Liver (tissue), 9 donors: ENCODE data around the gene TCTN2. TPM values are rescaled to one million over a fixed set of nuclear protein-coding genes. Genes with fewer than 3 reads are reported as not detected.

Experiments used
- DNase-seq: peaks from one replicate; pipeline ENCODE4 v3.0.0-alpha.2; 2017; ENCODE audit warnings: low spot score
- H3K27ac ChIP-seq, 2 donors: one replicate each; pipeline ENCODE4 v1.7.0; 2013; ENCODE audit warnings: inconsistent platforms in 2 of 2, low read length in 2 of 2, control low read depth in 1 of 2, low read depth in 1 of 2, mild to moderate bottlenecking in 1 of 2
- H3K27me3 ChIP-seq, 4 donors: one replicate each; pipeline versions ENCODE4 v1.6.1 to v1.7.0; 2013; ENCODE audit warnings: low read length in 3 of 4, inconsistent platforms in 1 of 4, mild to moderate bottlenecking in 1 of 4, moderate library complexity in 1 of 4; ENCODE audit not compliant: control insufficient read depth in 4 of 4, insufficient read depth in 4 of 4
- H3K36me3 ChIP-seq, 4 donors: one replicate each; pipeline versions ENCODE4 v1.6.1 to v1.7.0; 2013; ENCODE audit warnings: low read length in 3 of 4, mild to moderate bottlenecking in 3 of 4, low read depth in 1 of 4, moderate library complexity in 1 of 4; ENCODE audit not compliant: control insufficient read depth in 4 of 4, insufficient read depth in 3 of 4
- H3K4me1 ChIP-seq, 4 donors: one replicate each; pipeline versions ENCODE4 v1.6.1 to v1.7.0; 2013; ENCODE audit warnings: low read length in 3 of 4, mild to moderate bottlenecking in 3 of 4, moderate library complexity in 1 of 4; ENCODE audit not compliant: control insufficient read depth in 4 of 4, insufficient read depth in 4 of 4
- H3K4me3 ChIP-seq, 3 donors: one replicate each; pipeline versions ENCODE4 v1.6.1 to v1.7.0; 2013; ENCODE audit warnings: low read length in 3 of 3, control low read depth in 1 of 3, low read depth in 1 of 3, mild to moderate bottlenecking in 1 of 3
- H3K9ac ChIP-seq, 2 donors: one replicate each; pipeline ENCODE4 v1.7.0; 2013; ENCODE audit warnings: low read length in 2 of 2, mild to moderate bottlenecking in 2 of 2, moderate library complexity in 2 of 2, control low read depth in 1 of 2, low read depth in 1 of 2
- H3K9me3 ChIP-seq, 4 donors: one replicate each; pipeline versions ENCODE4 v1.6.1 to v1.7.0; 2013; ENCODE audit warnings: low read length in 3 of 4; ENCODE audit not compliant: control insufficient read depth in 4 of 4
- EGR1 ChIP-seq, 2 donors: IDR thresholded peaks; 2 replicates each; pipeline ENCODE4 v1.6.1; 2016 to 2018; ENCODE audit warnings: antibody characterized with exemption in 2 of 2, low read depth in 2 of 2
- FOXA1 ChIP-seq: IDR thresholded peaks from 2 replicates; pipeline ENCODE4 v1.6.1; 2016; ENCODE audit warnings: antibody characterized with exemption
- FOXA2 ChIP-seq: IDR thresholded peaks from 2 replicates; pipeline ENCODE4 v1.6.1; 2016; ENCODE audit warnings: antibody characterized with exemption
- GABPA ChIP-seq, 2 donors: IDR thresholded peaks in 1 of 2; conservative IDR thresholded peaks in 1 of 2; 2 replicates each; pipeline ENCODE4 v1.6.1; 2016; ENCODE audit warnings: antibody characterized with exemption in 2 of 2, mild to moderate bottlenecking in 1 of 2, moderate library complexity in 1 of 2
- HNF4A ChIP-seq, 2 donors: conservative IDR thresholded peaks; 2 replicates each; pipeline ENCODE4 v1.6.1; 2016; ENCODE audit warnings: antibody characterized with exemption in 2 of 2, mild to moderate bottlenecking in 2 of 2
- HNF4G ChIP-seq: IDR thresholded peaks from 2 replicates; pipeline ENCODE4 v1.6.1; 2016; ENCODE audit warnings: antibody characterized with exemption
- JUND ChIP-seq, 2 donors: IDR thresholded peaks; 2 replicates each; pipeline ENCODE4 v1.6.1; 2016; ENCODE audit warnings: antibody characterized with exemption in 2 of 2
- NR2F2 ChIP-seq: IDR thresholded peaks from 2 replicates; pipeline ENCODE4 v1.6.1; 2016; ENCODE audit warnings: antibody characterized with exemption
- RAD21 ChIP-seq, 2 donors: IDR thresholded peaks; 2 replicates each; pipeline ENCODE4 v1.6.1; 2016; ENCODE audit warnings: antibody characterized with exemption in 2 of 2, mild to moderate bottlenecking in 2 of 2
- RXRA ChIP-seq, 2 donors: IDR thresholded peaks; 2 replicates each; pipeline ENCODE4 v1.6.1; 2017 to 2018; ENCODE audit warnings: antibody characterized with exemption in 2 of 2, mild to moderate bottlenecking in 1 of 2
- SP1 ChIP-seq: IDR thresholded peaks from 2 replicates; pipeline ENCODE4 v1.6.1; 2018; ENCODE audit warnings: antibody characterized with exemption, mild to moderate bottlenecking
- WGBS: extraction: QIAGEN DNeasy Blood & Tissue Kit; methylation state at CpG from one replicate; pipeline ENCODE4 v1.1.7; 2013; 5-methylcytosine and 5-hydroxymethylcytosine counted together
- polyA plus RNA-seq, 2 donors: library from polyadenylated mRNA; stranded (reverse) in 1 of 2; unstranded in 1 of 2; fragments of 200-250 nt in 1 of 2; fragments of >200 nt in 1 of 2; fragmentation: Nextera tagmentation in 1 of 2; extraction: Ambion mirVana in 1 of 2; gene quantifications; one replicate each; pipeline versions ENCODE4 v1.2.1 to v1.2.3, GENCODE V29; 2013 to 2015
- total RNA-seq, 2 donors: library from RNA; depleted of rRNA; stranded (reverse); fragments of >200 nt; gene quantifications; one replicate each; pipeline ENCODE4 v1.2.3, GENCODE V29; 2014
- TF ChIP-seq, protein P1 (sequence below): fragments of 150-350 bp; IDR thresholded peaks from 2 replicates; pipeline ENCODE4 v1.5.1; 2017; ENCODE audit warnings: improper control_type of control experiment, low read depth, low read length; ENCODE audit not compliant: missing input control
- TF ChIP-seq, protein P2 (sequence below): IDR thresholded peaks from 2 replicates; pipeline ENCODE4 v1.6.1; 2016; ENCODE audit warnings: antibody characterized with exemption, mild to moderate bottlenecking
- TF ChIP-seq, protein P3 (sequence below): IDR thresholded peaks from 2 replicates; pipeline ENCODE4 v1.6.1; 2016; ENCODE audit warnings: antibody characterized with exemption
- donor health status: healthy.
- donor health status: healthy.
- donor health status: healthy.
- donor health status: healthy.
- donor health status: healthy.

The TCTN2 gene
- total and polyA plus RNA-seq, 4 donors, result 0.38 to 1.9 (median 1.2) TPM

DNA sequence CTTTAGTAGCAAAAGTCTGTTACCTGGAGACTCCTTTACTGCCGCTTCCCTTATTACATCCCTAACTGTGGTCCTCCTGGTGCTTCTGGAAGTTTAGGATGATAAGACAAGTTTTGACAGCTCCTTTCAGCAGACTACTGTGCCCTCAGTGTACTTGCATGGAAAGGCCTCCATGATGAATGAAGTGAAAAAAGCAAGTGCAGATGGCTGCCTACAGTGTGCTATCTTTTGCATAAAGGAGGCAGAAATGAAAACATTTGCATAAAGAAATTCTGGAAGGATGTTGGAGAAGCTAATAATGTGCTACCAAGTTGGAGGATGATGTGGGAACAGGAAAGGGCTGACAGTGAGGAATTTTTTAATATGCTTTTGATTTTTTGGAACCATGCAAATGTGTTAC lies 4.5 kb downstream of the TCTN2 start:
- Histone ChIP-seq H3K4me3 (no peak overlapping the region), H3K27ac (no peak overlapping the region), H3K27me3 (no peaks in the 10 kb centered on the region), H3K9ac (no peak overlapping the region), H3K4me1 (peaks cover 2 to 15% (median 10%) of the 10 kb centered on the region in 4 donors), H3K36me3 (peaks cover 0 to 2% (median 0%) of the 10 kb centered on the region in 4 donors), H3K9me3 (no peaks in the 10 kb centered on the region)
- TF ChIP-seq FOXA2, result no peak
- no peak for TF ChIP-seq NR2F2
- no peak for TF ChIP-seq HNF4G
- no peak for TF ChIP-seq SP1
- DNase-seq, result no peak
- 97% methylated on average over 1 of the region's 1 CpG for WGBS

DNA sequence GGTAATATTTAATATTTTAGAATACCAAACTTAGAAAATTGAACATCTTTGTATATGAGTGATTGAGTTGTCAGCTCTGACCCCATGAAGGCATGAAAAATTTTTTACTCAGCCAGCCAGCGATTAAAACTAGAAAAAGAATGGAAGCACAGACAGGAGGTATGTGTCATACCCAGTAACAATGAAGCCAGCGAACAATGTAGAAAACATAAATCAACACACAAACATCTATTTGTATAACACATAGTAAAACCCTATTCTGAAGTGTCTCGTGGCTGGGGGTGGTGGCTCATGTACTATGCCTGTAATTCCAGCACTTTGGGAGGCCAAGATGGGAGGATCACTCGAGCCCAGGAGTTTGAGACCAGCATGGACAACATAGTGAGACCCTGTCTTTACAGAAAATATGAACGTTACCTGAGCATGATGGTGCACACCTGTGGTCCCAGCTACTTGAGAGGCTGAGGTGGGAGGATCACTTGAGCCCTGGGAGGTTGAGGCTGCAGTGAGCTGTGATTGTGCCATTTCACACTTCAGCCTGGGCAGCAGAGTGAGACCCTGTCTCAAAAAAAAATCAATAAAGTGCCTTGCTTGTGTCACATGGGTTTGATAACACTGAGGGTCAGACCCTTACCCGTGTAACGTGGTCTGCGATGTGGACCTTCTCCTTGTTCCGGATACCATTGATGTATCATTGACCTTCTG lies 5.9 kb downstream of the TCTN2 start:
- DNase-seq, result no peak
- Histone ChIP-seq H3K4me1 (peaks cover 0 to 2% (median under 1%) of the 10 kb centered on the region in 4 donors), H3K27ac (no peak overlapping the region), H3K9ac (no peak overlapping the region), H3K36me3 (peaks cover 0 to 2% (median 0%) of the 10 kb centered on the region in 4 donors), H3K9me3 (no peaks in the 10 kb centered on the region), H3K27me3 (no peaks in the 10 kb centered on the region), H3K4me3 (no peak overlapping the region)
- 93% methylated on average over 9 of the region's 9 CpGs for WGBS
- no peak for TF ChIP-seq HNF4A (conservative IDR thresholded peaks at IDR 0.05)
- no peak for TF ChIP-seq GABPA (IDR thresholded peaks at IDR 0.05 in 1 of 2, conservative IDR thresholded peaks at IDR 0.05 in 1 of 2)
- TF ChIP-seq EGR1 (IDR thresholded peaks at IDR 0.05; ENCODE audit: low read depth in 2 of 2), result no peak
- TF ChIP-seq, protein P1, sequence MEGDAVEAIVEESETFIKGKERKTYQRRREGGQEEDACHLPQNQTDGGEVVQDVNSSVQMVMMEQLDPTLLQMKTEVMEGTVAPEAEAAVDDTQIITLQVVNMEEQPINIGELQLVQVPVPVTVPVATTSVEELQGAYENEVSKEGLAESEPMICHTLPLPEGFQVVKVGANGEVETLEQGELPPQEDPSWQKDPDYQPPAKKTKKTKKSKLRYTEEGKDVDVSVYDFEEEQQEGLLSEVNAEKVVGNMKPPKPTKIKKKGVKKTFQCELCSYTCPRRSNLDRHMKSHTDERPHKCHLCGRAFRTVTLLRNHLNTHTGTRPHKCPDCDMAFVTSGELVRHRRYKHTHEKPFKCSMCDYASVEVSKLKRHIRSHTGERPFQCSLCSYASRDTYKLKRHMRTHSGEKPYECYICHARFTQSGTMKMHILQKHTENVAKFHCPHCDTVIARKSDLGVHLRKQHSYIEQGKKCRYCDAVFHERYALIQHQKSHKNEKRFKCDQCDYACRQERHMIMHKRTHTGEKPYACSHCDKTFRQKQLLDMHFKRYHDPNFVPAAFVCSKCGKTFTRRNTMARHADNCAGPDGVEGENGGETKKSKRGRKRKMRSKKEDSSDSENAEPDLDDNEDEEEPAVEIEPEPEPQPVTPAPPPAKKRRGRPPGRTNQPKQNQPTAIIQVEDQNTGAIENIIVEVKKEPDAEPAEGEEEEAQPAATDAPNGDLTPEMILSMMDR, result no peak
- TF ChIP-seq, protein P2, sequence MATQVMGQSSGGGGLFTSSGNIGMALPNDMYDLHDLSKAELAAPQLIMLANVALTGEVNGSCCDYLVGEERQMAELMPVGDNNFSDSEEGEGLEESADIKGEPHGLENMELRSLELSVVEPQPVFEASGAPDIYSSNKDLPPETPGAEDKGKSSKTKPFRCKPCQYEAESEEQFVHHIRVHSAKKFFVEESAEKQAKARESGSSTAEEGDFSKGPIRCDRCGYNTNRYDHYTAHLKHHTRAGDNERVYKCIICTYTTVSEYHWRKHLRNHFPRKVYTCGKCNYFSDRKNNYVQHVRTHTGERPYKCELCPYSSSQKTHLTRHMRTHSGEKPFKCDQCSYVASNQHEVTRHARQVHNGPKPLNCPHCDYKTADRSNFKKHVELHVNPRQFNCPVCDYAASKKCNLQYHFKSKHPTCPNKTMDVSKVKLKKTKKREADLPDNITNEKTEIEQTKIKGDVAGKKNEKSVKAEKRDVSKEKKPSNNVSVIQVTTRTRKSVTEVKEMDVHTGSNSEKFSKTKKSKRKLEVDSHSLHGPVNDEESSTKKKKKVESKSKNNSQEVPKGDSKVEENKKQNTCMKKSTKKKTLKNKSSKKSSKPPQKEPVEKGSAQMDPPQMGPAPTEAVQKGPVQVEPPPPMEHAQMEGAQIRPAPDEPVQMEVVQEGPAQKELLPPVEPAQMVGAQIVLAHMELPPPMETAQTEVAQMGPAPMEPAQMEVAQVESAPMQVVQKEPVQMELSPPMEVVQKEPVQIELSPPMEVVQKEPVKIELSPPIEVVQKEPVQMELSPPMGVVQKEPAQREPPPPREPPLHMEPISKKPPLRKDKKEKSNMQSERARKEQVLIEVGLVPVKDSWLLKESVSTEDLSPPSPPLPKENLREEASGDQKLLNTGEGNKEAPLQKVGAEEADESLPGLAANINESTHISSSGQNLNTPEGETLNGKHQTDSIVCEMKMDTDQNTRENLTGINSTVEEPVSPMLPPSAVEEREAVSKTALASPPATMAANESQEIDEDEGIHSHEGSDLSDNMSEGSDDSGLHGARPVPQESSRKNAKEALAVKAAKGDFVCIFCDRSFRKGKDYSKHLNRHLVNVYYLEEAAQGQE, result no peak
- no peak for TF ChIP-seq RXRA (IDR thresholded peaks at IDR 0.05)
- no peak for TF ChIP-seq RAD21 (IDR thresholded peaks at IDR 0.05)
- no peak for TF ChIP-seq HNF4G
- no peak for TF ChIP-seq FOXA1
- TF ChIP-seq SP1, result no peak
- TF ChIP-seq, protein P3, sequence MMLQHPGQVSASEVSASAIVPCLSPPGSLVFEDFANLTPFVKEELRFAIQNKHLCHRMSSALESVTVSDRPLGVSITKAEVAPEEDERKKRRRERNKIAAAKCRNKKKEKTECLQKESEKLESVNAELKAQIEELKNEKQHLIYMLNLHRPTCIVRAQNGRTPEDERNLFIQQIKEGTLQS, result no peak
- no peak for TF ChIP-seq JUND (IDR thresholded peaks at IDR 0.05)
